Measurements from ENCODE around the gene BTBD9.
"Not testable (repeated sequence)": the region's sequence is repeated elsewhere in the genome, so short reads cannot be mapped to it uniquely, and the experiment has no call there.

BTBD9 gene

DNA sequence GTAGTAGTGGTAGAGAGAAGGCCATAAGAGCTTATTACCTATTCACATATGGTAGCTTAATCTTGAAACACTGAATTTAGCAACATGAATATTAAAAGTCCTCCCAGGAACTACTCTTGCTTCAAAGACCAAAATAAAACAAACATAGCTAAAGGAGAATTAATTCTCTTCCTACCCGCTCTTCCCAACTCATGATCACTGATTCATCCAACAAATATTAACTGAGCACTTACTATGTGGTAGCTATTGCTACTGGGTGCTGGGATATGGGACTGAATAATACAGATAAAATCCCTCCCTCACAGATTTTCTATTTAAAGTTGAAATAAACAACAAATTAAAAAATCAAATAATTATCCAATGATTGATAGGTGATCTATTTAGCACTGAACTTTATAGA is 287.1 kb downstream of the BTBD9 start:
- in situ Hi-C loops (cut with MboI; ENCODE audit: low sequenced_read_pairs): no loop called here

DNA sequence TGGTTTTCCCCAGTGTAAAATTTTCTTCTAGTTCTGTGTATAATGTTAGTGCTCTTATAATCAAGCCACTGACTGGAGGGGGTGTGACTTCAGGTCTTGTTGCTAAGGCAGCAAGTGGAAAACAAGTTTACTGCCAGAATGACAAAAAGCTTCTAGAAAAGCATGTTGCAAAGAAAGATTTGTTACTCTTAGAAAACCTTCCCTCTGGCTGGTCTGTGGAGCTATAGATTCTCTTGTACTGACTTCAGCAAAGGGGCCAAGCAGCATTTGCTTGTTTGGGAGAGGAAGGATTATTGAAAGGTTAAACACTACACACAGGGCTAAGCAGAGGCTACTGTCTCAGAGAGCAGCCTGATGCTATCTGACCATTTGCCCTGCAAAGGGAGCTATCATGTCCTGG is 288.8 kb downstream of the BTBD9 start:
- in situ Hi-C loops (cut with MboI; ENCODE audit: low sequenced_read_pairs): no loop called here

DNA sequence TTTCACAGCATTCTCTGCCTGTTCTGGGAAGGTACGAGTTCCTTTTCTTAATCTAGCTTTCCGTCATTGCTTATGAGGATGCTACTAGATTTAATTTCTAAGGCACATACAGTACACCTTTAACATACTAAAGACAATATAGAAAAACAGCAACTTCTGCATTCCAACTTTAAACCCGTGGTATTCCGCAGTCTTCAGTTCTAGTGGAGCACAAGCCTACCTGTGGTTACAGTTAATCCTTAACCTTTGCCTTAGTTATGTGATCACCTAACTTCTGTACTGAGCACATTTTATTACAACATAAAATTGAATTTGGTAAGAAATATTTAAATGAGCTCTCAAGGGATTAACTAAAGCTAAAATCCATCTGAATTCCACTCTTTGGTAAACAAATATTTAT is 289.5 kb downstream of the BTBD9 start:
- in situ Hi-C loops (cut with MboI; ENCODE audit: low sequenced_read_pairs): no loop called here

DNA sequence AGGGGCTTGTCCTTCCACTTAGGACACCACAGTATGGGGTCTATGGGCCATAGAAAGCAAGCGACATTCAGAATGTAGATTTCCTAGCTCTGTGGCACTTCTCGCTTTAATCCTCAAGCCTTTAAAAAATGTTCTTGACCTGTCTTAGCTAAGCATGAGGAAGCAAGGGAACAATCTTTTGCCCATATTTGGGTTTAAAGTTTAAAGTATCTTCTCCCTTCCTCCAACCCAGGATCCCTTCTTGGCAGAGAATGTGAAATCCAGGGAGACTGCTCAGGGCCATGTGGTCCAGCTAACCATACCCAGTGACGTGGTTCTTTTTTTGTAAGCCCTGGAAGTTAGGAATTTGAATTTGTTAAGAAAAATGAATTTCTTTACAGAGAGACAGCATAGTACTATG is 289.9 kb downstream of the BTBD9 start:
- in situ Hi-C loops (cut with MboI; ENCODE audit: low sequenced_read_pairs): no loop called here

DNA sequence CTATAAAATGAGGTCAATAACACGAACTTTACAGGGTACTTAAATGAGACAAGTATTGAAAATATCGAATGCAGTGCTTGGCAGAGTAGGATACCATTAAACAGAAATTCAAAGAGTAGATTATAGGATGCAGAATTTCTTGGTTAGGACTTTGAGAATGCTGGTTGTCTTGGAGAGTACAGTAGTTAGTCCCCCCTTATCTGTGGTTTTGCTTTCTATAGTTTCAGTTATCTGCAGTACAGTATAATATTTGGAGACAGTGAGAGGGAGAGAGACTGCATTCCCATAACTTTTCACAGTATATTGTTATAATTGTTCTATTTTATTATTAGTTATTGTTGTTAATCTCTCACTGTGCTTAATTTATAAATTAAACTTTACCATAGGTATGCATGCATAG is 290.5 kb downstream of the BTBD9 start:
- in situ Hi-C loops (cut with MboI; ENCODE audit: low sequenced_read_pairs): no loop called here

DNA sequence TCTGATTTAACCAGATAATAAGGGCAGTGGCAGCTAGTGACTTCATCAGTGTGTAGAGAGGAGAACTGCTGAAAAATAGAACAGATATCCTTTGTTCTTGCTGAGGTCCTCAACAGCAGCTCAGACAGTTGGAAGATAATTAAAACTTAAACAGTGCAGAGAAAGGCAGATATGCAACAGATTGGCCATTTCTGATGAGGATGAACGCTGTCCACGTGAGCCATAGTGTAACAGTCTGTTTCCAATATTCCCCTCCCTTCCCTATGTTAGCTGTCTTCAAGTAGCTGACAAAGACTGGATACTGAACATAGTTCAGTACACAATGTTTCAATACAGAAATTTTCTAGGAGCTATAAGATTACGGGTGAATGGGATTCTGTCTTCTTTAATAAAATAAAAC is 291.4 kb downstream of the BTBD9 start:
- in situ Hi-C loops (cut with MboI; ENCODE audit: low sequenced_read_pairs): no loop called here

DNA sequence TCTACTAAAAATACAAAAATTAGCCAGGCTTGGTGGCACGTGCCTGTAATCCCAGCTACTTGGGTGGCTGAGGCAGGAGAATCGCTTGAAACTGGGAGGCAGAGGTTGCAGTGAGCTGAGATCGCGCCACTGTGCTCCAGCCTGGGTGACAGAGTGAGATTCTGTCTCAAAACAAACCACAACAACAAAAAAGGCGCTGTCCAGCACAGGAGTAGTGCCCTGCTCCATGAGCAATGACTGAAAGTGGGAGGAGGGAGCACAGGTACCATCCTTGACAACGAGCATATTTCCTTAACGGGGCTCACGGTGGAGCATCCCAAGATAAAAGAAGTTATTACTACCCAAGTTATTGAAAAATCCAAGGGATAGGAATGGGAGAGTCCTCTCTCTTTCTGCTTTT is 291.9 kb downstream of the BTBD9 start:
- in situ Hi-C loops (cut with MboI; ENCODE audit: low sequenced_read_pairs): not testable (repeated sequence)

DNA sequence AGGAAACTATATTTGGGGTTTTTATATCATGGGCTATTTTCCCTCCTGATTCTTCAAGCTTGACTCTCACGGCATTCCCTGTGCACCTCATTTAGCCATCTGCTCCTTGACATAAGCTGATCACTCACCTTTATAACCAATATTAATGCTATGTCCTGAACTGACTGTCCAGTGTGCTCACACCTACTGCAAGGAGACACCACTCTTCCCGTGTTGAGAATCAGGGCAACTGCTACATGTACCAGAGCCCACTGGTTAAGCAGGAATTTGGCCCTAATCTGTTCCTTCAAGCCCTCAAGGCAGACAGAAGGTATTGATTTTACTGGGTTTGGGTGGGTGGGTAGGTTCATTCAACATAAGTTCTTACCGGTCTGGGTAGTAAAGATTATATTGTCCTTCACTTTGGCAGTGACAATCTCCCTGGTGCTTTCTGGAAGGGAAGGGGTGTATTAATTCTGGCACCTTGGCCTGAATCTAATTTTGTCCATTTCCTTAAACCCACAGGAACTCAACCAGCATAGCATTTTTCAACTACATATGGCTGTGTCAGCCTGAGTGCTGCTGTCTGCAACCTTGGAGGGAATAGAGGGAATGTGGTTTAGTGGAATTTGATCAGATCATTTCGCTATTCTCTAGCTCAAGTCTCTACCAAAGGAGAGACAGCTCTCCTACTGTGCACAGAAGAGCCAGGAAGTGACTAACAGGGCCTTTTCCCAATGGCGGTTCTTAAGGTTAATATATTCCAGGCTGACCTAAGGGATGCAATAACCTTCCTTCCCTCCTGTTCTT is 293.2 kb downstream of the BTBD9 start:
- in situ Hi-C loops (cut with MboI; ENCODE audit: low sequenced_read_pairs): no loop called here

DNA sequence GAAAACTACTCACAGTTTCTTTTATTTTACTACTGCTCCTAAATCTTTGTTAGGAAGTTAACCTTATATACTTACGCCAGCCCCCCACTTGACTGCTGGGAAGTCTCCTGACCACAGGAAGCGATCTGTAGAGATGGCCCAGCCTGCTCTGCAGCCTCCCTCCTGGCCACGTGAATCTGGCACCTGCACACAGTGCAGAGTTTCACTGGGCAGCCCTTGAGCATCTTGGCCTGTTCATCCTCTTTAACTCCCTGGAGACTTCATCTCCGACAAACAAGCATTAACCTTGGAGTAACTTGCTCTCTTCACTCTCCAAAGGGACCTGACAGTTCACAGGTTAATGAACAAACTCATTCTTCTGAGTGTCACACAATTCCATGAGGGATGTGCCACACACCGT is 294.1 kb downstream of the BTBD9 start:
- in situ Hi-C loops (cut with MboI; ENCODE audit: low sequenced_read_pairs): no loop called here

DNA sequence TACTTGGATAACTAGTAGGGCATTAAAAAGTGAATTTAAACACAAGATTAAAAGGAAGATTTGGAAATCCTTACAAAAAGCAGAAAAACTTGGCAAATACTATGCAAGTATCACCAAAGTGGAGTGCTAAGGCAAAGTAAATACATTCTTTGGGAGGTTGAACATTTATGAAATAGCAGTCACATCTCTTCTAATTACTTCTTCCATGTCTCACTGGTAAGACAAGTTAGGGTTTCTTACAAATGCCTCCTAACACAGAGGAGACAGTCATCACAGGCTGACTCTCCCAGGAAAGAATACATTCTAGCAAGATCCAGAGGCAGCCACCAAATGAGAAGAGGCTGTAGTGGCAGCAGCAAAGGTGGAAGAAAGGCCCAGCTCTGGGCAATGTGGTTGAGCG is 298.2 kb downstream of the BTBD9 start:
- in situ Hi-C loops (cut with MboI; ENCODE audit: low sequenced_read_pairs): no loop called here

DNA sequence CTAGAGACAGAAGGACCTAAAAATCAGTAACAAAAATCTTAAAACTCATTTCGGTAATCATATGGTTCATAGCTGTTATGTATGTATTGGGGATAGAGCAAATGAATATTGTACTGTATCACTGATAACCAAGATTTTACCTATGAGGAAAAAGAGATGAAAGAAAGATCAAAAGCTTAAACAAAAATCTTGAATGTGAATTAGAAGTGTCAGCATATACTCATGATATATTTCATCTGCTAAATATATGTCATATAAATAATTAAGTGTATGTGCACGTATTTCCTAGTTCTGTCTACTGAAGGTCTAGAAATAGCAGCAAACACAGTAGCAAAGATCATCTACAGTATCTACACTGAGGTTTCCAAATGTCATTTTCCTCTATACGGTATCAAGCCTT is 299.8 kb downstream of the BTBD9 start:
- in situ Hi-C loops (cut with MboI; ENCODE audit: low sequenced_read_pairs): no loop called here

DNA sequence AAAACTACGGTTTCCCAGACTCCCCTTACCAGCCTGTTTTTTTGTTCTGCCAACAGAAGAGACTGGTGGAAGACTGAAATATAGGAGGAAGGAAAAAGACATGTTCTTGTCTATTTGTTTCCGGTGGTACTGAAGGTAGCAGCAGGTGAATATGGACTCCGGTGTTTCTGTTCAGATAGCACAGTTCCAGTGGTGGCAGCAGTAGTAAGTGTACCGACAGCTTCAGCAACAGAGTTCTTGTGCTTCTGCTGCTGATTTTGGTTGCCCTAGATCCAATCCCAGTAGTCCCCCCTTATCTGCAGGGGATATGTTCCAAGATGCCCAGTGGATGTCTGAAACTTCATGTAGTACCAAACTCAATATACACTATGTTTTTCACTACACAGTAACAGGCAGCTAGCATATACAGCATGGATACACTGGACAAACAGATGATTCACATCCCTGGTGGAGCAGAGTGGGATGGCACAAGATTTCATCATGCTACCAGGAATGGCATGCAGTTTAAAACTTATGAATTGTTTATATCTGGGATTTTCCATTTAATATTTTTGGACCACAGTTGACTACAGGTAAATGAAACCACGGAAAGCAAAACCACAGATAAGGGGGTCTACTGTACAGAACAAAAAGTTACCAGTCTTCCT is 301.8 kb downstream of the BTBD9 start:
- in situ Hi-C loops (cut with MboI; ENCODE audit: low sequenced_read_pairs): no loop called here

DNA sequence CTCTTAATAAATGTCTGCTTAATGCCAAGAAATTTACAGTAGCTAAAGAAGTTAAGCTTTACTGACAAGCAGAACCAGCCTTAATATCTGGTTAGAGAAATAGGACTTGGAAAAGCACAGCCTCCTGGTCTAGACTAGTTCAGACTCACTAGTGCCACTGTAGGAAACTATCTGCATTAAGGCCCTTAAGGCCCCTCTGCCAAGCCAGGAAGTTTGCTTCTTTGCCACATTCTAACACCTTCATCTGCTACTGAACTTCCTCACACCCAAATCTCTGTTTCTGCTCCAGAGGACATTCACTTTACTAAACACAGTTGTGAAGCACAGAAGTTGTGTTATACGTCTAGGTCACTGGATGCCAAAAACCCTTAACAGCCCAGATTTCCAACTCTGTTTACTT is 302.8 kb downstream of the BTBD9 start:
- in situ Hi-C loops (cut with MboI; ENCODE audit: low sequenced_read_pairs): no loop called here

DNA sequence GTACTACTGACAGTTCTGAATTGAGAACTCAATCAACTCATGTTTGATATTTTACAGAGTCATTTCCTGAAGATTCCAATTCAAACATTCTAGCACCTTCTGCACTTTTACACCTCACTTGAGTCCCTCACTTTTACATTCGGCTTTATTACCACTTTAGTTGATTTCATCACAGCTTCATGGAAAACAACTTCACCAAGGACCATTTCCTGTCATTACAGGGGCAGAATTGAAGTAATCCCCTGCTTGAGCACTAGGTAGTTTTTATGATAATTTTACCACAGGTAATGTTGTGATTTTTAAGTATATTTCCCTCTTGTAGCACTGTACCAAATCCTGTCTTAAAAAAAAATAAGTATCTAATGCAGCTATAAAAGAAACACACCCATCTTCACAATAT is 312.9 kb downstream of the BTBD9 start:
- in situ Hi-C loops (cut with MboI; ENCODE audit: low sequenced_read_pairs): no loop called here

DNA sequence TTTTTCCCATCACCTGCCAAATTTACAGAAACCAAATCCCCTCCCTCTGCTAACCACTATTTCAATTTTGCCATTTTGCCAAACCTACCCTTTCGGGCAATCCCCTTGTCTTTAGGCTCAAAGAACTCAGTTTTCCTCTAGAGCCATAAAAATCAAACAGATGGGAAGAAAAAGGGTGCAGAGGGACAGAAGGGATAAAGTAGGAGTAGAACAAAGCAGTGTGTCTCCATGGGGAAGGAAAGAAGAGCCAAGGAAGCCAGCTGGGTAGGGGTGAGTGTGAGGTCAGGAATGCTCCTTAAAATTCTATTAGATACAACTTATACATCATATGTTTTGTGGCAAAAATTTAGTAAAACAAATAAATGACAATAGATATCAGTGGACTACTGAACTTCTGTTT is 316.5 kb downstream of the BTBD9 start:
- in situ Hi-C loops (cut with MboI; ENCODE audit: low sequenced_read_pairs): no loop called here

DNA sequence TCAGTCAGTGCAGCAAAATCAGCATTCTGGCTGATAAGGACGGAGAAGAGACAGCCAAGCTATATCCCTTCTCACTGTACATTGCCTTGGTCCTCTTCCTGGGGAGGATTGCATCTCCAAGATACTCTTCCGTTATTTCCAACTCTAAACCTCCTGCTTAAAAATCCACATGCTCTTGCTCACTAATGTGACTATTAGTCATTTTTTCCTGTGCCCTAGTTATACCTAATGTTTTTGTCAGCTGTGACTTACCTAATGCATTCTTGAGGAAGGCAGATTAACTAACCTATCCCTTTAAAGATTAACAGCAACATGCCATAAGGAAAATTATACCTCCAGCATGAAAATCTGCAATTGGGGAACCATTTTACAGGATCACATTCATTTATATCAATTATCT is 317.6 kb downstream of the BTBD9 start:
- in situ Hi-C loops (cut with MboI; ENCODE audit: low sequenced_read_pairs): no loop called here

DNA sequence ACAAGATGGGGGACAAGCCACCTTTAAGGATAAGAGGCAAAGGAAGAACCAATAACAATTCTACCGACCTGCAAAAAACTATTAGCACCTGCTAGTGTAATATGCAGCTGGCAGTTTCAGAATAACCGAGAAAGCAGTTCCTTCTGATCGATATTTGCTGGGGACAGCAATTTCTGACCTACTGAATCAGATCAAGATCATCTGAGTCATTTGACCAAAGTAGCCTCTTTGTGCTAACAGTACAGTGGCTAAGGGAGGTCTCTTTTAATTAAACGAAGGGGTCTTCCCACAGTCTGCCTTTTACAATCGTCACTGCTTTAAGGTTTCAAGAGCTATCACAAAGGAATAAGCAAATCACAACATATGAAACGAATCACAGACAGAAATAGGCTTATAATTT is 318.9 kb downstream of the BTBD9 start:
- in situ Hi-C loops (cut with MboI; ENCODE audit: low sequenced_read_pairs): no loop called here

DNA sequence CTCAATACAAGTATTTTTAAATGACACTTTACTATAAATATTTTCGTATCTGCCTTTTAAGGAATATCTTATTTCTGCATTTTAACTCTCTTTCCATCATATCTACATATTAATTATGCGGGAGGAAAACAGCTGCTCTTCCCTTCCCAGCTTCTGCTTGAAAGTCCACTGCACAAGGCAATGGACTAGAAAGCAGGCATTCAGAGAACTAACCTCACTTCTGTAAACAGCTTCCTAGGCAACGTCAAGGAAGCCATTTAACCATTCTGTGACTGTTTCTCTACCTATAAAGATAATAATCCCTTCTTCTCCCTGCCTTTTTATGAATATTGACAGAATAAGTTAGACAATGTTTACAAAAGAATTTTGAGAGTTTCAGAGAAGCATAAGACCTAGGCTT is 319.4 kb downstream of the BTBD9 start:
- in situ Hi-C loops (cut with MboI; ENCODE audit: low sequenced_read_pairs): no loop called here

DNA sequence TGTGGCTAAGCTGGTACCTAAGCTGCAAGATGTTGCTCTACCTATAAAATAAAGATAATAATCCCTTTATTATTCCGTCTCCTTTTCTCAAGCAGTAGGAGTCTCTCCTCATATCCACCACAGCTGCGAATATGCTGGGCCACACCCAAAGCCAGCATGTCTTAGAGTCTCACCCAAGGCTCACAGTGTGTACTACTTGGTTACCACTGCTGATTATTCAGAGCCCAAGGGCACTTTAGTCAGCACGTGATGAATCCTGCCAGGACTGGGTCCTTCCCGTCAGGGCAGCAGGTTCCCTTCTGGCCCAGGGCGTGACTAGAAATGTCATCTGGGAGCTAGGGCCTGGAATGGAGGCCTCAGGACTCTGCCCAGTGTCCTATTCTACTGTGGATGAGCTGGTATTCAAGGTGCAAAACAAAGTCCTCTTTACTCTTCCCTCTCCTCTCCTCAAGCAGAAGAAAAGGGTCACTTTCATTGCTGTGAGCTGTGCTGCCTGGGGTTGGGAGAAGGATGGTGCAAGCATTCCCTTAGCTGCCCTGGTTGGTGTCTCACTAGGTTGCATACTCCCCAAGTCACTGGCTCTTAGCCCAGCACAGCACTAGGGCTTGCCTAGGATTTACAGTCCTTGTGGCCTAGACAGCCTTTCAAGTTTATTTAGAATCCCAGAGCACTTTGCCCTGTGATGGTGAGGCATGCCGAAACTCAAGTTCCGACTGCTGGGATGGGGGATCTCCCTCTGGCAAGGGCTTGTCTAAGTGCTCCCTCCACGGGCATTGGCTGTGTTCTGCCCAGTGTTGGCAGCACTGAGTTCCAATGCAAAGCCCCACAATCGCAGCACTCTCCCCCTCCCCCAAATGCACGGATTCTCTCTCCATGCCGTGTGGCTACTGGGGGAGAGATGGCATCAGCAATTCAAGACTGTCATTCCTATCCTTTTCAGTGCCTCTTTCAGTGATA is 320.2 kb downstream of the BTBD9 start:
- in situ Hi-C loops (cut with MboI; ENCODE audit: low sequenced_read_pairs): no loop called here

DNA sequence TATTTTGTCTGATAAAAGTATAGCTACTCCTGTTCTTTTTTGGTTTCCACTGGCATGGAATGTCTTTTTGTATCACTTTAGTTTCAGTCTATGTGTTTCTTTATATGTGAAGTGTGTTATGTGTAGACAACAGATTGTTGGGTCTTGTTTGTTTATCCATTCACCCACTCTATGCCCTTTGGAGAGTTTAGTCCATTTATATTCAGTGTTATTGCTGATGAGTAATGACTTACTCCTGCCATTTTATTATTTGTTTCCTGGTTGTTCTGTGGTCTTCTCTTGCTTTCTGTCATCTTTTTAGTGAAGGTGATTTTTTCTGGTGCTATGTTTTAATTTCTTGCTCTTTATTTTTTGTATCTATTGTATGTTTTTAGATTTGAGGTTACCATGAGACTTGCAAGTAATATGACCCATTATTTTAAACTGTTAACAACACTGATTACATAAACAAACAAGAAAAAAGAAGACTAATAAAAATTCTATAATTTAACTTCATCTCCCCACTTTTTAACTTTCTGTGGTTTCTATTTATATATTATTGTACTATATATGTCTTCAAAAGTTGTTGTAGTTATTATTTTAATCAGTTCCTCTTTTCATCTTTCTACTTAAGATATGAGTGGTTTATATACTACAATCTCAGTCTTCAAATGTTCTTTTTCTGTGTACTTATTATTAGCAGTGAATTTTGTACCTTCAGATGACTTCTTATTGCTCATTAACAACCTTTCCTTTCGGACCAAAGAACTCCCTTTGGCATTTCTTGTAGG is 323.4 kb downstream of the BTBD9 start:
- in situ Hi-C loops (cut with MboI; ENCODE audit: low sequenced_read_pairs): no loop called here

DNA sequence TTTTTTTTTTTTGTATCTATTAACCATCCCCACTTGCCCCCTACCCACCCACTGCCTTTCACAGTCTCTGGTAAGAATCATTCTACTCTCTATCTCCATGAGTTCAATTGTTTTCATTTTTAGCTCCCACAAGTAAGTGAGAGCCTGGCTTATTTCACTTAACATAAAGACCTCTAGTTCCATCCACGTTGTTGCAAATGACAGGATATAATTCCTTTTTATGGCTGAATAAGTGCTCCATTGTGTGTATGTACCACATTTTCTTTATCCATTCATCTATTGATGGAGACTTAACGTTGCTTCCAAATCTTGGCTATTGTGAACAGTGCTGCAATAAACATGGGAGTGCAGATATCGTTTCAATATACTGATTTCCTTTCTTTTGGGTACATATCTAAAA is 328.5 kb downstream of the BTBD9 start:
- in situ Hi-C loops (cut with MboI; ENCODE audit: low sequenced_read_pairs): no loop called here
